ENCODE results near the gene TRAPPC13.

- TF ChIP-seq CTCF (IDR thresholded peaks at IDR 0.05; ENCODE audit: low read depth, low read length) (no peak), POLR2A (IDR thresholded peaks at IDR 0.05; ENCODE audit: extremely low read depth, insufficient read length) (no peak), MYC (IDR thresholded peaks at IDR 0.05; ENCODE audit: low read depth, low read length) (no peak)
Measured at GRCh38 chr5:65630981-65631380, 6.2 kb downstream of the TRAPPC13 start.
